ENCODE results near the gene MCIDAS.

Gene MCIDAS

DNA sequence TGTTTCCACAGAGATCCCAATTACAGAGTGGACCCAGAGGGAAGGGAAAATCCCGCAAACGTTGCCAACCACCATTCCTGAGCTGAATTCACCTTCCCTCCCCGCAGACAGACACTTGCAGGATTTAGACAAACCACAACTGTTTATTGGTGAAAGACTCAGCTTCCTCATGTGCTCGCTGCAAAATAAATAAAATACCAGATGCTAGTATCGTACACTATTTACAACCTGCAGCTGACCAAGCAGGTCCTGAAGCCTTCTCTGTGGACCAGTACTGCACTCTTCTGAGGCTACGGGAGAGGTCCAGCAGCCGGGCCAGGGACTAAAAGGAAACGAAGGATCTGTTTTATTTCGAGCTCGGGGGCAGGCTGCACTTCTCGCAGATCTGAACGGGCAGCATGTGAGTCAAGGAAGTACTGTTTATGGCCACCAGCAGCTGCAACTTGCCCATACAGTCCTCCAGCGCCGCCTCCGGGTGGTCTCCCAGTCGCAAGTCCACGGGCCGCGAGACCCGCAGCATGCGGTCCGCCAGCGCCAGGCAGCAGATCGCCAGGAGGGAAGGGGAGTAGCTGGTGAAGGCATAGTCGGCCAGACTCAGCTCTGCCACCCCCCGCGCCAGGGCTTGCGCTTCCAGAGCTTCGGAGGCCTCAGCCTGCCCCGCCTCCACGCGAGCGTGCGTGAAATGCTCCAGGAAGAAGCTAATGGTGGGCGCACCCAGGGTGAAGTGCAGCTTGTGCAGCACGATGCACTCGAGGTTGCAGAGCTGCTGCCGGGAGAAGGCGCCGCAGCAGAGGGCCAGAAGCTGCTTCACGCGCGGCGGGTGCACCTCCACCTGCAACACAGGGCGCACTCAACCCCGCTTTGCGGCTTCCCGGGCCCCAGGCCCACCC lies 4.2 kb upstream of the MCIDAS start:
- Mint-ChIP-seq H3K27ac (ENCODE audit: low read depth) (no peak overlapping the region), H3K9me3 (no peaks in the 10 kb centered on the region), H3K4me3 (peak overlapping the region; percentile 87), H3K27me3 (peaks cover 82% of the 10 kb centered on the region), H3K4me1 (peaks cover 35% of the 10 kb centered on the region), H3K36me3 (ENCODE audit: insufficient read depth) (peaks cover 4% of the 10 kb centered on the region)
- peak in 1 of 2 donors; percentile 16 for DNase-seq (ENCODE audit: low spot score in 2 of 2)
- ATAC-seq (replicated peaks; ENCODE audit: extremely low read depth, poor library complexity, severe bottlenecking), result no peak

DNA sequence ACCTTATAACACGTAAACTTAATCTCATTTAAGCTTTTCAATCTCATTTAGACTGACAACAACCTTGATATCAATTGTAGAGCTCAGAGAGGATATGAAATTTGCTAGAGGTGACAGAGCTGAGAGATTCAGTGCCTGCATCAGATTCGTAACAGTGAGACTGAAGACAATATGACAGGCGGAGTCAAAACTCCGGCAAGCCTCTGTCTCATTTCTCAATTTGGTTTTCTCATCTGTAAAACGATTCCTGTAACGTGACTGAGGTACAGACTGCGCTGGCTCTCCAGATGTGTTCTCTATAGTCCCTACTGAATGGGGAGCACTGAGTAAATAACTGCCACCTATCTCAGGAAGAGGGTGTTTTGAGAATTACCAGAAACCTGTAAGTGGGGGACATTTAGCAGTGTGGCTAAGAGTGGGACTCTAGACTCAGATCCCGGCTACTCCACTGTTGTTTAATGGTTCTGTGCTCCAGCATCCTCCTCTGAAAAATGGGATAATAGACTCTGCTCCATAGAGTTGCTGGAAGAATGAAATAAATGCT lies 3.0 kb upstream of the MCIDAS start:
- Mint-ChIP-seq H3K4me1 (peaks cover 42% of the 10 kb centered on the region), H3K36me3 (ENCODE audit: insufficient read depth) (peaks cover 4% of the 10 kb centered on the region), H3K4me3 (no peak overlapping the region), H3K27me3 (peaks cover 85% of the 10 kb centered on the region), H3K9me3 (no peaks in the 10 kb centered on the region), H3K27ac (ENCODE audit: low read depth) (no peak overlapping the region)
- no peak for ATAC-seq (replicated peaks; ENCODE audit: extremely low read depth, poor library complexity, severe bottlenecking)
- no peak for DNase-seq (ENCODE audit: low spot score in 2 of 2)

DNA sequence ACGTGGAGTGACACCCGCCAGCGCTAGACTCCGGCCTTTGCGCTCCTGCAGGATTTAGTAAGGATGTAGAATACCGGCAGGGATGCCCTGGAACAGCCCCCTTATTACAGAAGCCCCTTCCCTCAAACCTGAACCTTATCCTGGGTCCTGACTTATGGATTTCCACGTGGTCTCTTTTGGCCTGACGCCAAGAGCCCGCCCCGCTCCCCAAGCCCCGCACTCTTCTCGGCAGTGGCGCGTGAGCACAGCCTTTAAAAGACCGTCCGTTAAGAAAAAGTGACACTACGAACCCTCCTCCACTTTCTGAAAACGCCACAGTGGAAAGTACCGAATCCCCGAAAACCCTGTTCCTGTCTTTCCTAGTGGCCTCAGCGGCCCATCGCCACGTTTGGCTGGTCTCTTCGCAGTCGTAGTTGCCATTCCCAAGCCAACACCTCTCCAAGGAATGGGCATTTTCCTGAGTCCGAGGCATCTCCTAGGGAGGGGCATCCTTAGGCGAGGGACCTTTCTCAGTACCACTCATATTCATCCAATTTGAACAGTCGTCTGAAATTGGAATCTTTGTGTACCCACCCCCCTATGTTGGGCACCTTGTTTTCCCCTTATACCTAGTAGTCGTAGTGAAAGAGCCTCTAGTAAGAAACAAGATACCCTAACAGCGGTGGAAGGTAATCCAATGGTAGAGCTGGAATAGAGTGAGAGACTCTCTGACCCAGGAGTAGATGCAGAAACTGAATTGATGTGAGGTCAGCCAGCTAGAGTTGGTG lies 732 bp upstream of the MCIDAS start:
- DNase-seq (ENCODE audit: low spot score in 2 of 2) (no peak), ATAC-seq (replicated peaks; ENCODE audit: extremely low read depth, poor library complexity, severe bottlenecking) (no peak)
- Mint-ChIP-seq H3K9me3 (no peaks in the 10 kb centered on the region), H3K27ac (ENCODE audit: low read depth) (no peak overlapping the region), H3K36me3 (ENCODE audit: insufficient read depth) (peaks cover 6% of the 10 kb centered on the region), H3K4me1 (peaks cover 37% of the 10 kb centered on the region), H3K4me3 (peak overlapping the region; percentile 72), H3K27me3 (peaks cover 92% of the 10 kb centered on the region)

DNA sequence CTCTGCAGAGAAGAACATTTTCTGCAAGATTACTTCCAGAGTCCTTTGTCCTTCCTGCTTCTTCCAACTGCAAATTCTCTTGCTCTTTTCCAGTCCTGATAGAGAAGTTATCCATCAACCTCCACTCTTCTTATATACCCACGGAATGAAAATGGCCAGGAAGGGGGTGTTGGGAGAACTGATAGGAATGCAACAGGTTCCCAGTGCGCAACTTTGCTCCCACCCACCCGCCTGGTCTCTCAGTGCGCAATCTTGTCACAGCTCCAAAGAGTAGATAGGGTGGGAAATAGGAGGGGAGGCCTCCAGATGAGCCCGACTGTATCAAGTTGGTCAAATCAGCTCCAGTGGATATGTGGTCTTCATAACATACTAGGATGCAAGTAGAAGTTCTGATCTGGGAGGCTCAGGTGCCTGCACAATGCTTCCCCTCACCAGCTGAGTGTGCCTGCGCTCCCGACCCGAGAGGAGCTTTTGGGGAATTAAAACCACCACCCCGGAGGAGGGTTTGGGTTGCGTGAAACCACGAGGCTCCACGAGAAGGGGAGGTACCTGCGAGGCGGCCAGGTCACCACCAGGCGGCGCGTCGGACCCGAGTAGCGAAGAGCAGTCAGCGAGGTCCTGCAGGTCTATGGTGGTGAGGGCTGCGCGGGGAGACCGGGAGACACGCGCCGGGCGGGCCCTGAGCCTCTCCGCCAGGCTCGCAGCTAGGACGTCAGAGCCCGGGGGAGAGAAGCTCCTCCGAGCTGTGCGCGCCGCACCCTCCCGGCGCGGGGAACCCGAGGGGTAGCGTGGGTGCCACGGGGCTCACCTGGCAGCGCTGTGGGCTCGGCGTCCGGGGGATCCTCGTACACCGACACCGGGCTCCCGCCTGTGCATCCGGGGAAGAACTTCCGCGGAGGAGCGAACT lies 835 bp downstream of the MCIDAS start:
- peak overlapping the region; percentile 72 for H3K4me3 Mint-ChIP-seq
- no peaks in the 10 kb centered on the region for H3K9me3 Mint-ChIP-seq
- peaks cover 92% of the 10 kb centered on the region for H3K27me3 Mint-ChIP-seq
- DNase-seq (ENCODE audit: low spot score in 2 of 2) (no peak), ATAC-seq (replicated peaks; ENCODE audit: extremely low read depth, poor library complexity, severe bottlenecking) (peak; percentile 61)
- peaks cover 32% of the 10 kb centered on the region for H3K4me1 Mint-ChIP-seq
- H3K36me3 Mint-ChIP-seq (ENCODE audit: insufficient read depth), result peaks cover 8% of the 10 kb centered on the region
- no peak overlapping the region for H3K27ac Mint-ChIP-seq (ENCODE audit: low read depth)

DNA sequence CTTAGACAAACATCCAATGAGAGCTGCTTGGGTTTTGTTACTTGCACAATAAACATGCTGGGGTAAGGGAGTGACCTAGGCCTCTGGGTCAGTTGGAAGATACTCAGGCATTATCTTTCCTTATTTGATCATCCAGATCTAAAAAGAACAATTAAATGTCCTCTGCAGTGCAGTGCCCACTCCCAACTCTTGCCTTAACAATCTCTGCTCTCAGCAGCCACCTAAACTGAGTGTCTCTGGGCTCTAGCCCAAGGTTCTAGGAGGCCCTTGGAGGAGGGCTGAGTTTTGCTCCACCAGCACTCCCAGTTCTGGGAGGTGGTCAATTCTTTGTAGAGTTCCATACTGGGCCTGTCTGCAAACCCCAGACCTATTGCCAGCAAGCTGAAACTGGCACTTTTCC lies 1.8 kb downstream of the MCIDAS start:
- DNase-seq (ENCODE audit: low spot score in 2 of 2) (no peak), ATAC-seq (replicated peaks; ENCODE audit: extremely low read depth, poor library complexity, severe bottlenecking) (no peak)
- Mint-ChIP-seq H3K36me3 (ENCODE audit: insufficient read depth) (peaks cover 8% of the 10 kb centered on the region), H3K27ac (ENCODE audit: low read depth) (no peak overlapping the region), H3K4me3 (peak overlapping the region; percentile 72), H3K27me3 (peaks cover 92% of the 10 kb centered on the region), H3K4me1 (peaks cover 26% of the 10 kb centered on the region), H3K9me3 (no peaks in the 10 kb centered on the region)

DNA sequence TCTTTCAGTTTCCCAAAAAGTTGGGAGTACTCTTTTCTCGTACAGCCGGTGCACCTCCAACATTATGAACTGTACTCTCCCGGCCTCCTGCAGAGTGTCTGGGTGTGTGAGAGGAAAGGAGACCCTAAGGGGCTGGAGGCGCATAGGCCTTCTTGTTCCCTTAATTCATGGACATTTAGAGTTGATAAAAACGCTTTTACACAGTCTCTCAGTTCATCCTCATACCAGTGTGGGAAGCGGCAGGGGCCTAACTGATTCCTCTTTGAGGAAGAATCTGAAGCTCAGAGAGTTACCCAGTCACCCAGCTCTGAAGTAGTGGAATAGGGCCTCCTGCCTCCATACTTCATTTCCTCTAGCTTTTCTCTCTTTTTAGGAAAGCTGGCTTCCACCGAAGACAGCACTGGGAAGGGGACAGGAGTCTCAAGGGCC lies 3.3 kb downstream of the MCIDAS start:
- no peak for DNase-seq (ENCODE audit: low spot score in 2 of 2)
- no peak for ATAC-seq (replicated peaks; ENCODE audit: extremely low read depth, poor library complexity, severe bottlenecking)
- H3K36me3 Mint-ChIP-seq (ENCODE audit: insufficient read depth), result peaks cover 8% of the 10 kb centered on the region
- no peak overlapping the region for H3K4me3 Mint-ChIP-seq
- H3K27ac Mint-ChIP-seq (ENCODE audit: low read depth), result no peak overlapping the region
- H3K4me1 Mint-ChIP-seq, result peaks cover 26% of the 10 kb centered on the region
- H3K9me3 Mint-ChIP-seq, result no peaks in the 10 kb centered on the region
- peaks cover 90% of the 10 kb centered on the region for H3K27me3 Mint-ChIP-seq

DNA sequence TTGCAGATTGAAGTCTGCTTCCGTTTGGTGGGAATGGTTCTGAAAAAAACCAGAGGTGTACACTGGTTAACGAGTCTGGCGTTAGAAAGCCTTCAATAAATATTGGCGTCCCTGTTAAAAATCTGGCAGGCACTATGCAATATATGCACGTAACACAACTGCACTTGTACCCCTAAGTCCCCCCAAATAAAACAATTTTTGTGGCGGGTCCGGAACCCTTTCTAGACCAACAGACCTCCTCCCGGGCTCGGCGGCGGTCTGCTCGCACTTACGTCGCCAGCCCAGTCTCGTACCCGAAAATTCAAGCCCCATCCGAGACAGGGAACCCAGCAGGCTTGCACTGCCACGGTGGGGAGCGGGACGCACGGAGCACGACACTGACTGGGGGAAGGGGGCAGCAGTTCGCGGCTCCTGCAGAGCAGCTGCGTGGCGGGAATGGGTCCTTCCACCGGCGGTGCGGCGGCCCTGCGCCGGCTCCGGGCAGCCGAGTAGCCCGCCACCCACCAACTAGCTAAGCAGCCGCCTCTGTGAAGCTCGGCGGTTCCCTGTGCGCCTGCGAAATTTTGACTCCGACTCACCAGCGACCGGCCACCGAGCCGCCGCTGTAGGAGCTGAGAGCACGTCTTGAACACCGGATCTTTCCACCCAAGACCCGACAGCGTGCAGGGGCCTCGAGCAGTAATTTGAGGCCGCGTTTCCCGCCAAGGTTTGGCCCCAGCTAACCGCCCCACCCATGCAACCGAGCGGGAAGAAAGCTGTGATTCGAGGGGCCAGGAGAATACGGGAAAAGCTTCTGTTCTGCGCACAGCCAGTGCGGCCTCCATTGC lies 3.9 kb downstream of the MCIDAS start:
- Mint-ChIP-seq H3K36me3 (ENCODE audit: insufficient read depth) (peaks cover 8% of the 10 kb centered on the region), H3K4me1 (peaks cover 26% of the 10 kb centered on the region), H3K27me3 (peaks cover 90% of the 10 kb centered on the region), H3K9me3 (no peaks in the 10 kb centered on the region), H3K27ac (ENCODE audit: low read depth) (no peak overlapping the region), H3K4me3 (no peak overlapping the region)
- DNase-seq (ENCODE audit: low spot score in 2 of 2) (no peak), ATAC-seq (replicated peaks; ENCODE audit: extremely low read depth, poor library complexity, severe bottlenecking) (no peak)

DNA sequence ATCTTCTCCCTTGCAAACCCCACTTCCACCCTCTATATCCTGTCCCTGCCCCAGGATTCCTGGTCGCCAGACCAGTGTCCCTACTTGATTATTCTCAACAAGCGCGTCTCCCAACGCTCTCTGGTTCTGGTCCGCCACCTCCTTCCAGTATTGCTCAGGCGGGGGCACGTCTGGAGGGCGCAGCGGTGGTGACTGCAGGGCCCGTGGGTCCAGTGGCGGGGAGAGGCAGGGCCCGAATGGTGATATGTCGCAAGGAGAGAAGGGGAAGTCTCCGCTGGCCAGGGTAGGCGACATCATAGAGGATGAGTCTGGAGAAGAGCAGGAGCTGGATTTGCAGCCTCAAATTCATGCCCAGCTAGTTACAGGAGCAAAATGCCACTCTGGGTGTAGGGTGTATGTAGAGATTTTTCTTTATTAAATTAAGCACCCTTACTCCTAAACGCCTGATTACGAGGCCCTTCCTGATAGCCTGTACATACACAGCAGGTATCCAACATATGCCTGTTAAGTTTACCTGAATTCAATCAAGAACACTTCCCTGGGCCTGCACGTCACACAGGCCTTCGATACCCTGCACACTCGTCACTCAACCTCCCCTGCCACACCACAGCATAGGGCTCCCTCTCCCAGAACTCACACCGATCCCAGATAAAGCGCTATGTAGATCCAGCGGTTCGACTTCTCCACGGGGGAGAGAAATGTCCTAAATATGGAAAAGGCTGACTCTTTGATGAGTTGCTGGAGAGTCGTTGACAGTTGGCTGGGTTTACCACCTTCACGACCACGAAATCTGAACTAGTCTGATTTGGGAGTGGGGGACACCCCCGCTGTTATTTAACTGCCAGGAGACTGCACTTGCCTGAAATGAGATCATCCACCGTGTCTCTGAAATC lies 4.8 kb downstream of the MCIDAS start:
- H3K9me3 Mint-ChIP-seq, result no peaks in the 10 kb centered on the region
- ATAC-seq (replicated peaks; ENCODE audit: extremely low read depth, poor library complexity, severe bottlenecking) (no peak), DNase-seq (ENCODE audit: low spot score in 2 of 2) (no peak)
- H3K36me3 Mint-ChIP-seq (ENCODE audit: insufficient read depth), result peaks cover 8% of the 10 kb centered on the region
- peaks cover 88% of the 10 kb centered on the region for H3K27me3 Mint-ChIP-seq
- peaks cover 20% of the 10 kb centered on the region for H3K4me1 Mint-ChIP-seq
- no peak overlapping the region for H3K27ac Mint-ChIP-seq (ENCODE audit: low read depth)
- H3K4me3 Mint-ChIP-seq, result no peak overlapping the region

DNA sequence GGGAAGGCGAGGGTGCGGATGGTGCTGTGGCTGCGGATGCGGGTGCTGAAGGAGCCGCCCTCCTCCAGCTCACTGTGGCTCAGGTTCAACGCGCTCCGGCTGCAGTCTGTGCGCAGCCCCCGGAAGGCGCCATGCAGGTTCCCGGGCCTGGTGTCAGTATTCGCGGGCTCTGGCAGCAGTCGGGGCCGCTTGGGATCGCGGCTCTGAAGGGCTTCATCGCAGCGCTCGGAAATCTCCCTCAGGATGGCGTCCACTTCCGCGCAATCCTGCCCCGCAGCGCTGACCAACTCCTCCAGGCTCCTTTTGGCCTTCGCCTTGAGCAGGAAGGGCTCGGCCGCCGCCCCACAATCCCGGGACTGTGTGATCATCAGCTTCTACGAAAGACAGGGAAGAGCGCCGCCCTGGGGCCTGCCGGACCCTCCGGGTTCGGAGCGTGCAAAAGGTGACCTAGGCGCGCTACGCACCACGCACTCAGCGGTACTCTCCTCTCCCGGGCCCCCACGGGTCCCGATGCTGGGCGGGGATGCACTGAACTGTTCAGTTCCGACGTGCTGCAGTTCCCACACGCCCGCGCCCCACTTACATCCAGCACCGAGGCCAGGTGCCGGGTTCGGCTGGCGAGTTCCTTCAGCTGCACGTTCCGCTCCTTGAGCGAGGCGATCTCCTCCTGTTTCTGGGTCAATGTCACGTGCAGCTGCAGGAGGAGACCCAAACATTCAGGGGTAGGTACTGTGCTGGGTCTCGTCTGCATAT lies 6.5 kb downstream of the MCIDAS start:
- Mint-ChIP-seq H3K9me3 (no peaks in the 10 kb centered on the region), H3K27me3 (peaks cover 79% of the 10 kb centered on the region), H3K36me3 (ENCODE audit: insufficient read depth) (peaks cover 5% of the 10 kb centered on the region), H3K4me3 (peak overlapping the region; percentile 55), H3K27ac (ENCODE audit: low read depth) (no peak overlapping the region), H3K4me1 (peaks cover 11% of the 10 kb centered on the region)
- DNase-seq (ENCODE audit: low spot score in 2 of 2) (no peak), ATAC-seq (replicated peaks; ENCODE audit: extremely low read depth, poor library complexity, severe bottlenecking) (peak; percentile 32)

DNA sequence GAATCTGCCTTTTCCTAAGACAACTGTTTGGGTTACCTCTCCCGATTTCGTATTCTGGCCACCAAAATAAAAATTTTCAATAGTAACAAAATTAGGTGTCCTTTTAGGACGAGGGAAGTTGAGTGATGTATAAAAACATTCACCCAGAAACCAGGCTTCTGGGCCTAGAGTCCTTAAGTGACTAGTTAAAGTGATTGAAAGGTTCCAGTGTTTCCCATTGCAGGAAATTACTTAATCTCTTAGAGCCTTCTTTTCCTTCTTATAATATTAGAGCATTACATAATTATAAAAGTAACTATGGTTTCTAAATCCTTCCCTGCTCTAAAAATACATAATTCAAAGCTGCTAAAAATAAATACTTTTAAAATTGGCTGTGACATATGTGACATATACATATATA lies 7.3 kb downstream of the MCIDAS start:
- peak overlapping the region; percentile 55 for H3K4me3 Mint-ChIP-seq
- no peaks in the 10 kb centered on the region for H3K9me3 Mint-ChIP-seq
- no peak overlapping the region for H3K27ac Mint-ChIP-seq (ENCODE audit: low read depth)
- H3K36me3 Mint-ChIP-seq (ENCODE audit: insufficient read depth), result peaks cover 5% of the 10 kb centered on the region
- peaks cover 70% of the 10 kb centered on the region for H3K27me3 Mint-ChIP-seq
- DNase-seq (ENCODE audit: low spot score in 2 of 2) (no peak), ATAC-seq (replicated peaks; ENCODE audit: extremely low read depth, poor library complexity, severe bottlenecking) (no peak)
- peaks cover 10% of the 10 kb centered on the region for H3K4me1 Mint-ChIP-seq

Measured in central memory CD8-positive, alpha-beta T cell (primary cell).